AG09309 (cell line): ENCODE data around the gene CASP8AP2.
A peak's percentile ranks its signal among the peaks of the same experiment; 100 is the strongest.

Source experiments
- DNase-seq: peaks from one replicate; pipeline ENCODE4 v3.0.0-alpha.2; 2010; ENCODE audit warnings: low read depth
- H3K4me3 ChIP-seq: 2 replicates; pipeline ENCODE4 v1.5.1; 2011; ENCODE audit warnings: mild to moderate bottlenecking, low read depth, low read length, moderate library complexity; ENCODE audit not compliant: control insufficient read depth
- CTCF ChIP-seq: IDR thresholded peaks from 2 replicates; pipeline ENCODE4 v1.5.1; 2011; ENCODE audit warnings: mild to moderate bottlenecking, low read depth, low read length, inconsistent platforms; ENCODE audit not compliant: insufficient read depth, control insufficient read depth; ENCODE audit errors: missing control alignments

Gene CASP8AP2

GRCh38 chr6:89787660-89788328 is 41.9 kb upstream of the CASP8AP2 start:
- H3K4me3 ChIP-seq: no peak overlapping the region
- no peak for DNase-seq
- no peak for TF ChIP-seq CTCF

- TF ChIP-seq CTCF: no peak
- H3K4me3 ChIP-seq: no peak overlapping the region
- no peak for DNase-seq
Measured at GRCh38 chr6:89789980-89790379, 39.7 kb upstream of the CASP8AP2 start.

GRCh38 chr6:89790403-89790802 is 39.3 kb upstream of the CASP8AP2 start:
- DNase-seq: no peak
- no peak for TF ChIP-seq CTCF
- no peak overlapping the region for H3K4me3 ChIP-seq

GRCh38 chr6:89792881-89793280 is 36.8 kb upstream of the CASP8AP2 start:
- peak; percentile 43 for TF ChIP-seq CTCF
- H3K4me3 ChIP-seq: no peak overlapping the region
- DNase-seq: peak; percentile 1

- DNase-seq: no peak
- no peak overlapping the region for H3K4me3 ChIP-seq
- TF ChIP-seq CTCF: no peak
Measured at GRCh38 chr6:89793586-89793985, 36.1 kb upstream of the CASP8AP2 start.

GRCh38 chr6:89794324-89794723 is 35.4 kb upstream of the CASP8AP2 start:
- no peak overlapping the region for H3K4me3 ChIP-seq
- no peak for TF ChIP-seq CTCF
- no peak for DNase-seq
